SK-N-SH (cell line): ENCODE results near the gene DEGS2.

Experiments
- CTCF ChIP-seq: fragments of 200-600 bp; sonication (generic); IDR thresholded peaks from 2 replicates; pipeline ENCODE4 v1.6.1; 2017; ENCODE audit warnings: antibody characterized with exemption, mild to moderate bottlenecking, moderate library complexity
- JUND ChIP-seq: IDR thresholded peaks from 2 replicates; pipeline ENCODE4 v1.4.0; 2012
- MXI1 ChIP-seq: IDR thresholded peaks from 2 replicates; pipeline ENCODE4 v1.6.1; 2012; ENCODE audit warnings: mild to moderate bottlenecking, low read depth, low read length, improper control_type of control experiment

- TF ChIP-seq MXI1 (no peak), CTCF (no peak), JUND (no peak)
Observed at GRCh38 chr14:100115236-100115635, 44.2 kb downstream of the DEGS2 start.
